GM12875 (cell line): ENCODE data around the gene MAP4K4.

ENCODE experiments used
- H3K4me3 ChIP-seq: one replicate; pipeline ENCODE4 v1.5.1; 2011; ENCODE audit warnings: low read depth, low read length, control low read depth
- CTCF ChIP-seq: IDR thresholded peaks from 2 replicates; pipeline ENCODE4 v1.5.1; 2011; ENCODE audit warnings: low read depth, mild to moderate bottlenecking, control low read depth, inconsistent platforms, low read length, moderate library complexity, borderline replicate concordance; ENCODE audit not compliant: insufficient read depth

MAP4K4 gene

DNA sequence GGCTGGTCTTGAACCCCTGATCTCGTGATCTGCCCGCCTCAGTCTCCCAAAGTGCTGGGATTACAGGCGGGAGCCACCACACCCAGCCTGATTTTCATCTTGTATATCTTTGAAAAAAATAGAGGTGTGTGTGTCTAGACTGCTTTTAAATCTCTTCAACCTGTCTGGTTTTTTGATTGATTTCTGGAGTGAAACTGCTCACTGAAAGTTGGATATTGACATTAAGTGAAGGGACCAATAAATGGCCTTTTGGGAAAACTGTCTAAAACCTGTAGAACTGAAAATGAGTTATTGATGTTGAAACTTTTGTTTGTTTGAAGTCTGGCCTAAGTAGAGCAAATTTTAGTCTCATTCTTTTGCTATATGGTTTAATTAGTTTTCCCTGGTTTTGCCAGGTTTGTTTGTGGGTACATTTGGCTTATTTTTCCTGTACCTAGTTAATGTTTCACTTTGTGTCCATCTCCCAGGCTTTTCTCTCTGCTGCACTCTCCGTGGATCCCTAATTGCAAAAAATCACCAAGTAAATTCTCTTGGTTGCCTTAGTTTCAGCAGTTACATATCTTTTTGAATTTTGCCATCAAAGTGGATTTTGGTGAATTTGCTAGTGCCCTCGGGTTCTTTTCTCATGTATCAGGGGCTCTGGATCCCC, 144.3 kb downstream of the MAP4K4 start:
- no peak for TF ChIP-seq CTCF
- no peak overlapping the region for H3K4me3 ChIP-seq

DNA sequence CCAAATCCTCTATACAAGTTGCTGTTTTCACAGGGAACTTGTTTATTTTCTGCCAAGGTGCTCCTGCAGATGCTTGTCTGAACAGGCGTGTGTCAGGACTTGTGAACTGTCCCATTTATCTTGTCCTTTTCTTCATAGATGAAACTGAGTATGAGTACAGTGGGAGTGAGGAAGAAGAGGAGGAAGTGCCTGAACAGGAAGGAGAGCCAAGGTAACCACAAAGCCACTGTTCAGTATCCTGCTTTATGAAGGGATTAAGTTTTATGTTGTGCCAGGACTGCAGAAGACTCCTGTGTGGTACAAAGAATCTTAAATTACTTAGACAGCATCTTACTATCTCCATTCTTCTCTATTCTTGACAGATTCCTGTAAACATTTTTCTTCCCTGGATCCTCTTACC, 145.0 kb downstream of the MAP4K4 start:
- no peak for TF ChIP-seq CTCF
- H3K4me3 ChIP-seq = no peak overlapping the region

DNA sequence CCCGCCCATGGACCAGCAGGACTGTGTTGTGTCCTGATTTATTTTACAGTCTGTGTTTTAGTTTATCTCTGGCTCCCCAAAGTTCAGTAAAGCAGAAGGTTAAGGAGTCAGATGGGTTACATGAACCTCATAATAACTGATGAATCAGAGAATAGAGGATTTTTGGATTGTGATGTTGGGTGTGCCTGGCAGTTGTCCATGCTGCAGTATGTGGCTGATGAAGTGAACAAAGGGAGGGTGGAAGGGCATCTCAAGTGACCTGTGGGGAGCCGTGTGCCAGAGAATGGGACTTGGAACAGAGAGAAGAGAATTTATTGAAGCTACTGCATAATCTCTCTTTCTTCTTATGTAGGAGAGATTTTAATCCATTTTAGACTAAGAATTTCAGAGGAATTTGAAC, 145.5 kb downstream of the MAP4K4 start:
- no peak overlapping the region for H3K4me3 ChIP-seq
- TF ChIP-seq CTCF = no peak

GRCh38 chr2:101843471-101843870, 146.0 kb downstream of the MAP4K4 start:
- no peak for TF ChIP-seq CTCF
- H3K4me3 ChIP-seq = no peak overlapping the region

GRCh38 chr2:101844055-101844635, 146.6 kb downstream of the MAP4K4 start:
- no peak for TF ChIP-seq CTCF
- H3K4me3 ChIP-seq = no peak overlapping the region

GRCh38 chr2:101846973-101847372, 149.5 kb downstream of the MAP4K4 start:
- no peak overlapping the region for H3K4me3 ChIP-seq
- TF ChIP-seq CTCF = no peak

- no peak for TF ChIP-seq CTCF
- H3K4me3 ChIP-seq = no peak overlapping the region
Measured at GRCh38 chr2:101847661-101848339, 150.3 kb downstream of the MAP4K4 start.
